Adipose tissue (tissue), 3 donors: ENCODE measurements around the gene USO1. TPM values are rescaled to one million over a fixed set of nuclear protein-coding genes. Genes with fewer than 3 reads are reported as not detected.

ENCODE experiments used
- polyA plus RNA-seq, 3 donors: library from polyadenylated mRNA; stranded (reverse); fragments of 200-250 nt; gene quantifications; one replicate each; pipeline ENCODE4 v1.2.3, GENCODE V29; 2013
- donor health status: healthy with polysubstance abuse.
- donor health status: Bipolar disorder and iron deficiency.
- donor health status: healthy.

USO1 gene
- polyA plus RNA-seq, 3 donors: 28.3 to 38.1 (median 29.4) TPM

Other genes with a start within 250 kb of the USO1 start
- 10 to 100 TPM; 16.3 to 21.9 (median 20.0) TPM for gene RCHY1, start 210.2 kb upstream of the USO1 start, polyA plus RNA-seq
- gene THAP6, start 210.1 kb upstream of the USO1 start, polyA plus RNA-seq: 1 to 10 TPM; 4.7 to 7.4 (median 5.7) TPM
- not detected for gene ODAPH, start 168.5 kb upstream of the USO1 start, polyA plus RNA-seq
- gene CDKL2, start 94.0 kb upstream of the USO1 start, polyA plus RNA-seq: under 1 TPM in 2 of 3 donors, not detected in 1; 0.04 to 0.45 TPM
- gene G3BP2, start 51.2 kb upstream of the USO1 start, polyA plus RNA-seq: 10 to 100 TPM; 21.0 to 36.4 (median 29.0) TPM
- not detected for gene PPEF2, start 177.9 kb downstream of the USO1 start, polyA plus RNA-seq
- gene NAAA, start 216.4 kb downstream of the USO1 start, polyA plus RNA-seq: 10 to 100 TPM in 2 of 3 donors, 1 to 10 TPM in 1; 8.0 to 23.8 (median 11.2) TPM